Activated B cell treated with CpG ODN at 0.5 μM for 24 hours (primary cell): Measurements from ENCODE around the gene GPR143. TPM values are rescaled to one million over a fixed set of nuclear protein-coding genes. Genes with fewer than 3 reads are reported as not detected.

Source experiments
- ATAC-seq: fragments of 200-7000 bp; cut with Tn5 transposase; one replicate; pipeline ENCODE4 v1.10.0; 2021; ENCODE audit warnings: low read depth, mild to moderate bottlenecking, moderate library complexity
- CTCF ChIA-PET: fragments of 350-600 bp; sonication (Branson Sonifier 250); formaldehyde crosslinking; loops from one replicate; lab custom pipeline; 2021; ENCODE audit warnings: antibody characterized with exemption; lab: Charles Lee
- POLR2A ChIA-PET: fragments of 350-600 bp; sonication (Branson Sonifier 250); formaldehyde crosslinking; loops from one replicate; lab custom pipeline; 2021; ENCODE audit warnings: antibody characterized with exemption; lab: Charles Lee
- DNase-seq: peaks from one replicate; pipeline ENCODE4 v3.0.0; 2022
- H3K27ac Mint-ChIP-seq: one replicate; pipeline ENCODE4 v1.8.0; 2020; ENCODE audit warnings: mixed read lengths
- H3K27me3 Mint-ChIP-seq: one replicate; pipeline ENCODE4 v1.8.0; 2021; ENCODE audit warnings: mixed read lengths
- H3K36me3 Mint-ChIP-seq: one replicate; pipeline ENCODE4 v1.8.0; 2021; ENCODE audit warnings: low read depth, mixed read lengths
- H3K4me1 Mint-ChIP-seq: one replicate; pipeline ENCODE4 v1.8.0; 2021; ENCODE audit warnings: mixed read lengths
- H3K4me3 Mint-ChIP-seq: one replicate; pipeline ENCODE4 v1.8.0; 2020; ENCODE audit warnings: mild to moderate bottlenecking, mixed read lengths
- H3K9me3 Mint-ChIP-seq: one replicate; pipeline ENCODE4 v1.8.0; 2020; ENCODE audit warnings: mixed read lengths
- CTCF ChIP-seq: fragments of 200-600 bp; IDR thresholded peaks from one replicate; pipeline ENCODE4 v1.8.0; 2022; ENCODE audit warnings: antibody characterized with exemption, mild to moderate bottlenecking
- intact Hi-C: fragments of 100-400 bp; cut with micrococcal nuclease; formaldehyde crosslinking; loops from one replicate; pipeline ENCODE4 v1.15.1; 2024
- total RNA-seq: library from RNA; stranded (reverse); gene quantifications from 2 replicates; pipeline ENCODE4 v1.2.3, GENCODE V29; 2022

Gene GPR143
- total RNA-seq, 1 donor from 2014 or later = not detected

- H3K27me3 Mint-ChIP-seq = peaks cover 12% of the 10 kb centered on the region
- POLR2A ChIA-PET = no interaction called here
- peaks cover 2% of the 10 kb centered on the region for H3K4me1 Mint-ChIP-seq
- H3K36me3 Mint-ChIP-seq = no peaks in the 10 kb centered on the region
- no peak overlapping the region for H3K27ac Mint-ChIP-seq
- no peak for TF ChIP-seq CTCF
- H3K4me3 Mint-ChIP-seq = no peak overlapping the region
- CTCF ChIA-PET = no interaction called here
- DNase-seq (no peak), ATAC-seq (no peak)
- no peaks in the 10 kb centered on the region for H3K9me3 Mint-ChIP-seq
- intact Hi-C loops = no loop called here
Observed at GRCh38 chrX:9788911-9789310, 23.3 kb upstream of the GPR143 start.

- Mint-ChIP-seq H3K4me3 (peak overlapping the region; percentile 53), H3K27me3 (peaks cover 12% of the 10 kb centered on the region), H3K4me1 (peaks cover 2% of the 10 kb centered on the region), H3K27ac (no peak overlapping the region), H3K36me3 (no peaks in the 10 kb centered on the region), H3K9me3 (no peaks in the 10 kb centered on the region)
- CTCF ChIA-PET = no interaction called here
- DNase-seq (no peak), ATAC-seq (no peak)
- no peak for TF ChIP-seq CTCF
- POLR2A ChIA-PET = no interaction called here
- intact Hi-C loops = no loop called here
Observed at GRCh38 chrX:9786798-9787635, 21.4 kb upstream of the GPR143 start.

- ChIA-PET CTCF (no interaction called here), POLR2A (no interaction called here)
- no peak for TF ChIP-seq CTCF
- Mint-ChIP-seq H3K27ac (no peak within 1 kb of the TSS), H3K27me3 (peaks cover 12% of the 10 kb centered on the region), H3K4me3 (peak within 1 kb of the TSS; percentile 53), H3K9me3 (no peaks in the 10 kb centered on the region), H3K4me1 (peaks cover 2% of the 10 kb centered on the region), H3K36me3 (no peaks in the 10 kb centered on the region)
- ATAC-seq (no peak), DNase-seq (no peak)
- intact Hi-C loops = no loop called here
Observed at GRCh38 chrX:9785944-9786797, 20.5 kb upstream of the GPR143 start, which contains the start of gene SHROOM2. SHROOM2 (plus strand) TSS chrX:9786429; CDS start chrX:9786546, 117 bp downstream.

- ATAC-seq (no peak), DNase-seq (no peak)
- no peak overlapping the region for H3K4me3 Mint-ChIP-seq
- no peak overlapping the region for H3K27ac Mint-ChIP-seq
- H3K36me3 Mint-ChIP-seq = no peaks in the 10 kb centered on the region
- H3K9me3 Mint-ChIP-seq = no peaks in the 10 kb centered on the region
- CTCF ChIA-PET = no interaction called here
- POLR2A ChIA-PET = no interaction called here
- peaks cover 2% of the 10 kb centered on the region for H3K4me1 Mint-ChIP-seq
- no peak for TF ChIP-seq CTCF
- intact Hi-C loops = no loop called here
- peaks cover 12% of the 10 kb centered on the region for H3K27me3 Mint-ChIP-seq
Observed at GRCh38 chrX:9785254-9785943, 19.8 kb upstream of the GPR143 start.
